ENCODE results near the gene PTPRN2.

The PTPRN2 gene

DNA sequence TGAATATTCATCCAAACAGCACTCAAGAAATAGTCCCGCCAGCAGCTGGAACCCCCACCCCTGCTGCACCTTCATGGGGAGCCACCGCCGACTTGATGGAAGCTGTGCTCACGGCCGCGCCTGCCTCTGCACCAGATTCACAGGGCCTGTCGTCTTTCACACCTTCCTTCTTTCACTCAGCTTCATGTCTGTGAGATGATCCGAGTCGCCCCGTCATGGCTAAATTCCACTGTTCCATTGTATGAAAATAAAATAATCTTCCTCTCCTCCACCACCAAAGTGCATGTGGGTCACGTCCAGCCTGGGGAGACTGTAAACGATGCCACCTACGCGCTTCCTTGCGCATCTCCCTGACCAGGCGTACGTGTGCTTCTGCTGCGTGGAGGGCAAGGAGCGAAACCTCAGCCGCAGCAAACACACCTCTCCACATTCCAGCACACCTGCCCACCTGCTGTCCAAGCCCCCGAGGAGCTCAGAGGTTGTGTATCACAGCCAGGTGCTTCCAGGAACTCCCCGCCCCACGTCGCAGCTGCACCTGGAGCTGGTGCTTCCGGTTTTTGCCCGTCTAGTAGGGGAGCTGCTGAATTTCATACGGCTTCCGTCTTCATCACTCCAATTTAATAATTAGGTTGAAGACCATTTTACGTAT lies 137.0 kb downstream of the PTPRN2 start:
- no peaks in the 10 kb centered on the region for H3K36me3 ChIP-seq (ENCODE audit: insufficient read depth, low read length)
- no peaks in the 10 kb centered on the region for H3K4me1 ChIP-seq (ENCODE audit: insufficient read depth, low read length)
- no peak overlapping the region for H3K9ac ChIP-seq (ENCODE audit: low read depth, low read length)
- no peaks in the 10 kb centered on the region for H3K9me3 ChIP-seq (ENCODE audit: control insufficient read depth, insufficient read depth, low read length)

DNA sequence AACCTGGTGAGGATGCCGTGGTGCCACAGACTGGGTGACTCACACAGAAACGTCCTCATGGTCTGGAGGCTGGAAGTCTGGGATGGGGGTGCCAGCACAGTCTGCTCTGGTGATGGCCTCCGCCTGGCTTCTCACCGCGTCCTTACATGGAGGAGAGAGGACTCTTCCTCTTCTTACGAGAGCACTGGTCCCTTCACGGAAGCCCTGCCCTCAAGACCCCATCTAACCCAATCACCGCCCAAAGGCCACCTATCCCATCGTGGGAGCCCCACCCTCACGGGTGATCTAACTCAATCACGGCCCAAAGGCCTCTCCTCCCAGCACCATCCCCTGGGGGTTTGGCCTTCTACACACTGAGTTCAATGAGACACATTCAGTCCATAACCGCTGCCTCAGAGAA lies 137.7 kb downstream of the PTPRN2 start:
- Histone ChIP-seq H3K9ac (ENCODE audit: low read depth, low read length) (no peak overlapping the region), H3K36me3 (ENCODE audit: insufficient read depth, low read length) (no peaks in the 10 kb centered on the region), H3K4me1 (ENCODE audit: insufficient read depth, low read length) (no peaks in the 10 kb centered on the region), H3K9me3 (ENCODE audit: control insufficient read depth, insufficient read depth, low read length) (no peaks in the 10 kb centered on the region)

DNA sequence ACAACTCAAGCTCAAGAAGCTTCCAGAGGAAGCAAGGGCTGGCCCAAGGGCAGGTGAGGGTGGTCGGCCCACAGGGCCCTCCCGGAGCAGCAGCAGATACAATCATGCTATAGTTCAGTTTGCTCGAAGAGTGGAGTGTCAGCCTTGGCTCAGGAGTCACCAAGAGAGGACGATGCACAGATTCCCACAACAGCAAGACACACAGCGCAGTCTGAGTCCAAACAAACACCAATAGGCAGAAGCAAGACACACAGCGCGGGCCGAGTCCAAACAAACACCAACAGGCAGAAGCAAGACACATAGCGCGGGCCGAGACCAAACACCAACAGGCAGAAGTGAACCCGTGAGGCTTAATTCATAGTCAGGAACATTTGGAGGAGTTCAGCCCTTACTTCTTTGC lies 138.4 kb downstream of the PTPRN2 start:
- Histone ChIP-seq H3K36me3 (ENCODE audit: insufficient read depth, low read length) (no peaks in the 10 kb centered on the region), H3K9me3 (ENCODE audit: control insufficient read depth, insufficient read depth, low read length) (no peaks in the 10 kb centered on the region), H3K4me1 (ENCODE audit: insufficient read depth, low read length) (no peaks in the 10 kb centered on the region), H3K9ac (ENCODE audit: low read depth, low read length) (no peak overlapping the region)

DNA sequence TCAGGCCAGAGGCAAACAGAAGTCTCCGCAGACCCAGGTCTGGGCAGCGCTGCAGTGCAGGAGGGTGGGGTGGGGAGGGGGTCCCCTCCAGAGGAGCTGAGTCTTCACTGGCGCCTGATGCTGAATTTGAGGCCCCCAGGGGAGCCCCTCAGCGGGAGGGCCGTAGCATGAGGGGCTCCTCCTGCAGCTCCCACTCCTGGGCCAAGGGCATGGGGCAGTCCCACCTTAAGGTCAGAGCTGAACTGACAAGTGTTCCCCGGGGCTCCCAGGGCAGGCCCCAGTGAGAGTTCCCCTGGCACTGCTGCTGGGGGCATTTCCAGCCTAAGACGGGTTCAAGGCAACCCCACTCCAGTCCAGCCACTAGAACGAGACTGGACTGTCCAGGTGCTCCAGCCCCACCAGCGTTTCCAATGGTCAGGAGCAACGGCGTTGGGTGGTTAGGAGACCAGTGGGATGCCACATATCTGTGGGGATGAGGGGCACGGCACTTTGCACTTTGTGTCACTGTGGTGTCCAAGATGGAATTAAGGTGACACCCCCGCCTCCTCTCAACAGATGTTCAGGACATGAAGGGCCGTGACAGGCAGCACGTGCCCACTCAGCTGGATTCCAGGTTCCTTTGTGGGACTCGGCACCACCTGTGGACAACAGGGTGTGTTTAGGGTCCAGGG lies 139.1 kb downstream of the PTPRN2 start:
- no peaks in the 10 kb centered on the region for H3K36me3 ChIP-seq (ENCODE audit: insufficient read depth, low read length)
- no peaks in the 10 kb centered on the region for H3K4me1 ChIP-seq (ENCODE audit: insufficient read depth, low read length)
- no peaks in the 10 kb centered on the region for H3K9me3 ChIP-seq (ENCODE audit: control insufficient read depth, insufficient read depth, low read length)
- no peak overlapping the region for H3K9ac ChIP-seq (ENCODE audit: low read depth, low read length)

DNA sequence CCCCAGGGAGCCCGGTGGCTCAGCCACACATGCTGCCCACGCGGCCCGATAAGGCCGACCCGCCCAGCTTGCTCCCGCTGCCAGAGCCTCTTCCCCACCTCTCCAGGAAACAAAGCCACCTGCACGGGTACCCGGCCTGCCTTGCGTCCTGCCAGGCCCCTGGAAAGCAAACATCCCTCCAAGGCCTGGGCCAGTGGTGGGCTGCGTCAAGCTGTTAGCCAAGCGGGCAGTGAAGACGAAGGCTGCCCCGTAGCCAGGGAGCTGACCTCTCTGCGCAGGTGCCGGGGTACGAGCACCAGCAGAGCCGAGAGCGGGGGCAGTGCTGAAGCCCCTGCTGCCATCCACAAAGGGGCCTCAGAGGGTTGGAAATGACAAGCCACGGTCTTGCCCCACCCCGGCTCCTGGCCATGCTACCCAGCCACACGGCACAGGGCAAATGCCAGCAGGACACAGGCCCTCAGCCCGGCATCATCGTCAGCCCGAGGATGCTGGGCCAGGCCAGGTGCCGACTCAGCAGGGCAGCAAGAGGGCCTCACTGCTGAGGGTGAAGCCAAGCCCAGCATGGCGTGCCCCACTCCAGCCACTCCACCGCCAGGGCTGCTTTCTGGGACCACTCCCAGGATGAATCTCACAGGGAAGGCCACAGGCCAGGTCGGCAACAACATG lies 140.0 kb downstream of the PTPRN2 start:
- H3K9me3 ChIP-seq (ENCODE audit: control insufficient read depth, insufficient read depth, low read length), result no peaks in the 10 kb centered on the region
- no peak overlapping the region for H3K9ac ChIP-seq (ENCODE audit: low read depth, low read length)
- H3K36me3 ChIP-seq (ENCODE audit: insufficient read depth, low read length), result no peaks in the 10 kb centered on the region
- no peaks in the 10 kb centered on the region for H3K4me1 ChIP-seq (ENCODE audit: insufficient read depth, low read length)

DNA sequence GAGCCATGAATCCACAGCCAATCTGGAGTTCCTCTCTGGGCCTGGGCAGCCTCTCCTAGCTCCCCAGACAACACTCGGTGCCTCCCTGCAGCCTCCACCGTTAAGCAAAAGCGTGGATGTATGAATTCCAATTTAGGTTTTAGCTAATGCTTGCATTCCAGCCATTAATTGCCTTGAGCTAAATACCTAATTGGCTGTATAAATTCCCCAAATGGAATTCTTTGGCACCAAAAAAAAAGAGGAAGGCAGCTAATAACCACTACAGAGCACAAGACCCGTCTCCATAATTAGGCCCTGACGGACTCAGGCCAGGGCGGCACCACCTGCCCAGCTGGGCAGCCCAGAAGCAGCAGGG lies 140.5 kb downstream of the PTPRN2 start:
- H3K9ac ChIP-seq (ENCODE audit: low read depth, low read length), result no peak overlapping the region
- H3K36me3 ChIP-seq (ENCODE audit: insufficient read depth, low read length), result no peaks in the 10 kb centered on the region
- H3K9me3 ChIP-seq (ENCODE audit: control insufficient read depth, insufficient read depth, low read length), result no peaks in the 10 kb centered on the region
- no peaks in the 10 kb centered on the region for H3K4me1 ChIP-seq (ENCODE audit: insufficient read depth, low read length)

DNA sequence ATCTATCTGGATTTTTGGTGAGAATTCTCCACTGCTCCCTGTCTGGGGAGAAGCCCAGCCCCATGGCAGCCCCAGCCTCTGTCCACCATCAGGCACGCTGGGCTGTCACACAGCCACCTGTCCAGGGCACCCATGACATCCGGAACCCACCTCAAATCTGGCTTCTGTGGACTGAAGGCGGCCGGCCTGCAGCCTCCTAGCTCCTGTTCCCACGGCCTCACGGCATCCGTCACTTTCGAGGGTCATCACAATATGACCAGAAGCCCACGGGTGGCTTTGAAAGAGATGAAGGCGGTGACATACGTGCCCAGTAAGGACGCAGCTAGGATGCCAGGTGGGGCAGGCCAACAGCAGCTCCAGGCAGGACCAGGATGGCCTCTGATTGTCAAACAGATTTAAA lies 140.9 kb downstream of the PTPRN2 start:
- Histone ChIP-seq H3K9ac (ENCODE audit: low read depth, low read length) (no peak overlapping the region), H3K9me3 (ENCODE audit: control insufficient read depth, insufficient read depth, low read length) (no peaks in the 10 kb centered on the region)

DNA sequence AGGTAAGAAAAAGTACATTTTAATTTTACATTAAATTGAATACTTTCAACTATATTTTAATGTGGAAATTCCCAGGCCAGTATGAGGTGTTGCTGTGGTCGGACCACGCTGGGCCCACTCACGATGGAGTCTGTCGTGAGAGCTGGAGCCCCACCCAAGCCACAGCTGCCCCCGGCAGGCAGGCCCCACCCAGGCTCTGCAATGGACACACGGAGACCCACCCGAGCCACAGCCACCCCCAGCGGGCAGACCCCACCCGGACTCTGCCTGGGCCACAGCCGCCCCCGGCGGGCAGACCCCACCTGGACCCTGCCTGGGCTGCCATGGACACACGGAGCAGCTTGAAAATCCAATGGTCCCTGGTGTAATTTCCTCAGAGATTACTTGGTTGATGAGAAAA lies 141.3 kb downstream of the PTPRN2 start:
- H3K36me3 ChIP-seq (ENCODE audit: insufficient read depth, low read length), result no peaks in the 10 kb centered on the region
- H3K9ac ChIP-seq (ENCODE audit: low read depth, low read length), result no peak overlapping the region
- no peaks in the 10 kb centered on the region for H3K4me1 ChIP-seq (ENCODE audit: insufficient read depth, low read length)
- H3K9me3 ChIP-seq (ENCODE audit: control insufficient read depth, insufficient read depth, low read length), result no peaks in the 10 kb centered on the region

More for the DNA sequence above, 140.9 kb downstream of the PTPRN2 start:
- Histone ChIP-seq H3K36me3 (ENCODE audit: insufficient read depth, low read length) (no peaks in the 10 kb centered on the region), H3K4me1 (ENCODE audit: insufficient read depth, low read length) (no peaks in the 10 kb centered on the region)

DNA sequence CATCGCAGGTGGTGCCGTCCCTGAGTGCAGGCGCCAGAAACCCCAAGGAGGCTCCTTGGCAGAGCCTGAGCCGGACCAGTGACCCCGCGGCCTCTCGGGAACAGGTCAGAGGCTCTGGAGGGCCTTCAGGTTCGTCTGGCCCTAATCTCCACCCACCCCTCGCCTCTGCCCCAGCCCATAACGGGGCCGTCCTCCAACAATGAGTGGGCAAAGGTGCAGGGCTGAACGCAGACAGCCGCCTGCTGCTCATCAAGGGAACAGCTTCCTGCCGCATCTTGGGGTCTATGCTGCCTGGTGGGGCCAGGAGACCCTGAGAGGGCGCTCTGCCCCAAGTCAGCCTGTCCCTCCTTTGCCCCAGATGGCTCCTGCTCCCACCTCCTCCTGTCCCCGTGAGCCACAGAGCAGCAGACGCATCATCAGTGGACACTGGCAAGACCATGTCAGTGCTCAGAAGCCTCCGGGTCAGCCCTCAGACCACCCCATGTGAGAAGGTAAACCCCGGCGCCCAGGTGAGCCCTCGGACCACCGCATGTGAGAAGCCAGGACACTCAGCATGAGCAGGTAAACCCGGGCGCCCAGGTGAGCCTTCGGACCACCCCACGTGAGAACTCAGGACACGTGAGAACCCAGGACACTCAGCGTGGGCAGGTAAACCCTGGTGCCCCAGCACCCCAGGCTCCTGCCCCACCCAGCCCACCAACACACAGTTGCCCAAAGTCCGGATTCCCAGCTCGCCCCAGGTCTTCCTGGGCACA lies 142.0 kb downstream of the PTPRN2 start:
- H3K4me1 ChIP-seq (ENCODE audit: insufficient read depth, low read length), result no peaks in the 10 kb centered on the region
- H3K36me3 ChIP-seq (ENCODE audit: insufficient read depth, low read length), result no peaks in the 10 kb centered on the region
- no peak overlapping the region for H3K9ac ChIP-seq (ENCODE audit: low read depth, low read length)
- no peaks in the 10 kb centered on the region for H3K9me3 ChIP-seq (ENCODE audit: control insufficient read depth, insufficient read depth, low read length)

DNA sequence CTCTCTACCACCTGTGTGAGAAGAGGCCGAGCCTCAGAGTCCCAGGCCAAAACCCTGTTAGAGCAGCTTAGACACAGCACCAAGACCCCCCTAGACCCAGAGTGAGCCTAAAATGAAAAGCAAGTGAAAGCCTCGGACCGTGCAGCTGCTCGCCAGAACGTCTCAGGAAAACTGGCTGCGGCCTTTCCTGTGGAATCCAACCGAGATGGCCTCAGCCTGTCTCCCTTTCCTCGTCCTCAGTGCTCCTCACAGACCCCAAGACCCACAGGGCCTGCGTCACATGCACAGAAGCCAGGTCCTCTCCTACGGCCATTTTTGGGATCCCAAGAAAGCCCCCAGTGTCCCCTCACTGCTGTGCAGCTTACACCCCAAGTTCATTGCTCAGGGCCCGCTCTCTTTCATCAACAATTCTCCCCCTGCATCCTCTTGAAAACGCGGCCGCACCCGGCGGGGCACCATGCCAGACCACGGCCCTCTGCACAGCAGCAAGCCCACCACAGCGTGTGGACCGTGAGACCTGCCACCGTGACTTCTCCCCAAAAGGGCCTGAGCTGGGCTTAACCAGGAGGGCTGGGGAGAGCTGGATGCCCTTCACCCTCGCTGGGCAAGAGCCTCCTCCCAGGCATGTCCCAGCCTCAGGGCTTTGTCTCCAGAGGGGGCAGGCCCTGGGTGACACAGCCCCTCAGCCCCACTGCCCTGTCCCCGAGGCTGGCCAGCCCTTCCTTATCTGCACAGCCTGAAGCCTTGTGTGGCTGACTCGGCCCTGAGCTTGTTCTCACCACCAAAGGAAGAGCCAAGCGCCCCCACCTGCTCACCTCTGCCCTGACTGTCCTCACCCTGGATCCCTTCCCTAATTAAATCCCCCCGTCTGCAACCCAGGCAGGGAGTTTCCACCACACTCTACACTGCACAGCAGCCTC lies 142.9 kb downstream of the PTPRN2 start:
- Histone ChIP-seq H3K9ac (ENCODE audit: low read depth, low read length) (no peak overlapping the region), H3K4me1 (ENCODE audit: insufficient read depth, low read length) (no peaks in the 10 kb centered on the region), H3K36me3 (ENCODE audit: insufficient read depth, low read length) (no peaks in the 10 kb centered on the region), H3K9me3 (ENCODE audit: control insufficient read depth, insufficient read depth, low read length) (no peaks in the 10 kb centered on the region)

DNA sequence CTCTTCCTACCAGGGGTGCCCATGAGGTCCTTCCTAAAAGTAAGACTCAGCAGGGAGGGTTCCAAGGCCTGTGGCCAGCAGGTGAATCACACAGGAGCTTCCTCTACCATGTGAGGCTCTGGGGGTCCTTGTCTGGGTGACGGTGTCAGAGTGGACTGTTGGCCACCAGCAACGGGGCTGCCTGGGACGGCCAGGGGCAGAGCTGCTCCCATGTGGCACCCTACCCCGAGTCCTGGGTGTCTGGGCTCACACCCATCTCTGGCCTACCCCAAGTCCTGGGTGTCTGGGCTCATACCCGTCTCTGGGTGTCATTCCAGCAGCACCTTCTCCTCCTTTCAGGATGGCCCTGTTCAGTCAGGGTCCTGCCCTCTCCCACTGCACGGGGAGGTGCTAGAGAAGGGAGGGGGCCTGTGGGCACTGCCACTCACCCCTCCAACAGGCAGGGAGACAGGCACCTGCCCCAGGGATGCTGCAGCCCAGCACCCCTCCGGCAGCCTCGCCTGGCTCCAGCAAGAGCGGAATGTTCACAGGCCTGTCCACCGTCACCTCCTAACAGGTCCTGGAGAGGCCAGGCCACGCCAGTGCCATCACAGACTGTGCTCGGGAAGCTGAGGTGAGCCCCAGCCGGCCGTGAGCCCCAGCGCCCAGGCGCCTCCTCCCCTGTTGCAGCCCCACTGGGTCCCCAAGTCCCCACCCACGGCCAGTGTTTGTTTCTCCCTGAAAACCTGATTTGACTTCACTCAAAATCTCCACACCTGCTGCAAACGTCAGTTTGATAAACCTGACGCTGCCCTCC lies 143.7 kb downstream of the PTPRN2 start:
- Histone ChIP-seq H3K9me3 (ENCODE audit: control insufficient read depth, insufficient read depth, low read length) (no peaks in the 10 kb centered on the region), H3K4me1 (ENCODE audit: insufficient read depth, low read length) (peaks cover 1% of the 10 kb centered on the region; the same call in 1 of the 2 replicates), H3K36me3 (ENCODE audit: insufficient read depth, low read length) (no peaks in the 10 kb centered on the region), H3K9ac (ENCODE audit: low read depth, low read length) (no peak overlapping the region)

DNA sequence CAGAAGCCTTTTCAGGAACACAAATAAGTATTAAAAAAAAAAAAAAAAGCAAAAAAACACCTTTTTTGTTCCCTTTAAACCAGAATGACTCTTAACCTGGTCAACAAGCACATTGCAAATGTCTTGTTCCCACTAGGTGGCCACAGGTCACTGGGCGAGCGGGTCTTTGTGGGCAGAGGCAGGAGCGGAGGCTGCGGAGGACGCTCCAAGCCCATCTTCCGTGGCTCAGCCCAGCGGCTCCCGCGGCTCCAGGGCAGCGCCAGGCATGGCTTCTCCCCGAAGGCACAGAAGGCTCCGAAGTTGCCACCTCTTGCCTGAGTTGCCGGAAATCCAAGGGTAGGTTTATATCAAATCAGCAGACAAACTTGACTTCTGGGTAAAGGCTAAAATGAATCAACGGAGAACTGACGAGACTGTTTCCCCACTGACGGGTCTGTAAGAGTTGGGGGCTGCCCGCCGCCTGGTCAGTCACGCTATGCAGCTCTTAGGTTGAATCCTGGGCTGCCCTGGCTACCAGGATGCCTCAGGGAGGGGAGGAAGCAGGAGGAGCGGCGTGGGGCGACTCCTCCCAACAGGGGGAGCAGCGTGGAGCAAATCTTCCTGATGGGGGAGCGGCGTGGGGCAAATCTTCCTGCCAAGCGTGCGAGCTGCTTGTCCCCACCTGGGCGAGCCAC lies 144.5 kb downstream of the PTPRN2 start:
- no peaks in the 10 kb centered on the region for H3K9me3 ChIP-seq (ENCODE audit: control insufficient read depth, insufficient read depth, low read length)

DNA sequence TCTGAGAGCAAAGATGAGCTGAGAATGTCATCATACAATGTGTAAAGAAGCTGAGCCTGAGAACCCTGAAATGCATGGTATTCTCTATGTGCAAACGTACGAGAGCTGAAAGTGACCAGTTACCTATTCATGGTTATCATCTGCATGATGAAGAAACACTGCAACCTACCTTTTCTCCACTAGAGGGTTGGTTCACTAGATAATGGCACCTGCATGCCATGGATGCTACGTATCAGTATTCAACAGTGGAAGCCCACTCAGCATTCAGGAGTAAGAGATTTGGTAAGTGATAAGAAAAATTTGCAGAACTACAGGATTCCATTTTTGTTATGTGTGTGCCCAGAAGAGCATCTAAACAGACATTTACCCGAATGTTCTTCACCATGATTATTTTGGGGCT lies 145.4 kb downstream of the PTPRN2 start:
- H3K36me3 ChIP-seq (ENCODE audit: insufficient read depth, low read length), result no peaks in the 10 kb centered on the region
- no peak overlapping the region for H3K9ac ChIP-seq (ENCODE audit: low read depth, low read length)
- H3K4me1 ChIP-seq (ENCODE audit: insufficient read depth, low read length), result peaks cover 12% of the 10 kb centered on the region
- H3K9me3 ChIP-seq (ENCODE audit: control insufficient read depth, insufficient read depth, low read length), result no peaks in the 10 kb centered on the region

More for the DNA sequence above, 144.5 kb downstream of the PTPRN2 start:
- Histone ChIP-seq H3K4me1 (ENCODE audit: insufficient read depth, low read length) (peaks cover 8% of the 10 kb centered on the region), H3K9ac (ENCODE audit: low read depth, low read length) (no peak overlapping the region), H3K36me3 (ENCODE audit: insufficient read depth, low read length) (no peaks in the 10 kb centered on the region)

Data from ES-I3 (cell line).